Jurkat, Clone E6-1 (cell line): Measurements from ENCODE around the gene PSAPL1. TPM values are rescaled to one million over a fixed set of nuclear protein-coding genes. Genes with fewer than 3 reads are reported as not detected.

Experiments
- DNase-seq: peaks from one replicate; pipeline ENCODE4 v3.0.0-alpha.2; 2011; ENCODE audit warnings: low read depth, low spot score
- H3K4me3 ChIP-seq: 2 replicates; pipeline ENCODE4 v1.5.1; 2011; ENCODE audit warnings: mild to moderate bottlenecking, low read length, control low read depth, moderate library complexity
- polyA plus RNA-seq: library from polyadenylated mRNA; unstranded; fragments of >200 nt; gene quantifications from one replicate; pipeline ENCODE4 v1.2.1, GENCODE V29; 2012; ENCODE audit warnings: missing spikeins; ENCODE audit not compliant: insufficient read length, insufficient read depth

Gene PSAPL1, protein sequence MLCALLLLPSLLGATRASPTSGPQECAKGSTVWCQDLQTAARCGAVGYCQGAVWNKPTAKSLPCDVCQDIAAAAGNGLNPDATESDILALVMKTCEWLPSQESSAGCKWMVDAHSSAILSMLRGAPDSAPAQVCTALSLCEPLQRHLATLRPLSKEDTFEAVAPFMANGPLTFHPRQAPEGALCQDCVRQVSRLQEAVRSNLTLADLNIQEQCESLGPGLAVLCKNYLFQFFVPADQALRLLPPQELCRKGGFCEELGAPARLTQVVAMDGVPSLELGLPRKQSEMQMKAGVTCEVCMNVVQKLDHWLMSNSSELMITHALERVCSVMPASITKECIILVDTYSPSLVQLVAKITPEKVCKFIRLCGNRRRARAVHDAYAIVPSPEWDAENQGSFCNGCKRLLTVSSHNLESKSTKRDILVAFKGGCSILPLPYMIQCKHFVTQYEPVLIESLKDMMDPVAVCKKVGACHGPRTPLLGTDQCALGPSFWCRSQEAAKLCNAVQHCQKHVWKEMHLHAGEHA
- polyA plus RNA-seq: not detected

DNA sequence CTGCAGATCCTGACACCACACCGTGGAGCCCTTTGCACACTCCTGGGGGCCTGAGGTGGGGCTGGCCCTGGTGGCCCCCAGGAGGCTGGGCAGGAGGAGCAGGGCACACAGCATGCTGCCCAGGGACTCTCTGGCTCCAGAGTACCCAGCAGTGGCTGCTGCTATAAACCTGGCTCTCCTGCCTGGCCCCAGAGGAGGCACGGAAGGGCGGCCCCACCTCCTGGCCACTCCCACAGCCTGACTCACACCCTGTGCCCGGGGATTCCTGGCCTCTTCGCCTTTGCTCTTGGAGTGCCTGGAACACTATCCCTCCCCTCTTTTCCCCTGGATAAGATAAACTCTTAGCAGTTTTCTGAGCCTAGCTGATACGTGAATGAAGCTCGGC, at the start of gene PSAPL1:
Gene PSAPL1, minus strand, starts transcription at position 165 of the 385 bp plus-strand sequence. Its CDS starts 51 bp downstream, at position 114.
- DNase-seq: no peak
- no peak within 1 kb of the TSS for H3K4me3 ChIP-seq

DNA sequence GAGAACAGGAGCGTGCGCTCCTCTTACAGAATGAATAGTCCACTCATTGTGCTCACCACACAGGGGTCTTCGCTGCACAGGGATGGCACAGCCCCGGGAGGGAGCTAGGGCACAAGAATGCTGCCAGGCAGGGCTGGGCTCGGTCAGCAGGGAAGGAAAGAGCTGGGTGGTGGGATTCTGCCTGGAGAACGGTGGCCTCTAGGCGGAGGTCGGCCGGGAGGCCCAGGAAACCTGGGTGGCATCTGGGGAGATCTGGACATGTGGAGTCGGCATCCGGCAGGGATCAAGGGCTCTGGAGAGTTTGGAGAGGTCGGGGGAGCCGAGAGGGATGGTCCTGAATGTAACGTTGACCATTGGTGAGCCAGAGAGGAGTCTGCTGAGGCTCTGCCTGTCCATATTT, 46.5 kb upstream of the PSAPL1 start:
- no peak for DNase-seq
- no peak overlapping the region for H3K4me3 ChIP-seq

DNA sequence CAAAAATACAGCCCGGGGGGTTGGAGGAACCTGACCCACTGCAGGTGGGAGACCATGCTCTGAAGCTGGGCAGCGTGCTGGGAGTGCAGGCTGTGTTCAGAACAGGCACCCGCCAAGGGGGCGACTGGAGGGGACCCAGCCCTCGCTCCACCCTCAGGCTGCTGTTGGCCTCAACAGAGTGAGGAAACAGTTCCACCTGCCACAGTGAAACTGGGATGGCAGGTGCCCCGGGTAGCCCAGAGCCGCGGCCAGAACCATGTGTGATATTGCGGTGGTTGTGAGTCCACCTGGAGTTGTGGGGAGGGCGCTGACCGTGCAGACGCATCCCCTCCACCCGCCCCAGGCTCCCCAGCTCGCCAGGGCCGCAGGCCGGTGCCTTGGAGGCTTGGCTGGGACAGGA, 45.7 kb upstream of the PSAPL1 start:
- no peak for DNase-seq
- no peak overlapping the region for H3K4me3 ChIP-seq

DNA sequence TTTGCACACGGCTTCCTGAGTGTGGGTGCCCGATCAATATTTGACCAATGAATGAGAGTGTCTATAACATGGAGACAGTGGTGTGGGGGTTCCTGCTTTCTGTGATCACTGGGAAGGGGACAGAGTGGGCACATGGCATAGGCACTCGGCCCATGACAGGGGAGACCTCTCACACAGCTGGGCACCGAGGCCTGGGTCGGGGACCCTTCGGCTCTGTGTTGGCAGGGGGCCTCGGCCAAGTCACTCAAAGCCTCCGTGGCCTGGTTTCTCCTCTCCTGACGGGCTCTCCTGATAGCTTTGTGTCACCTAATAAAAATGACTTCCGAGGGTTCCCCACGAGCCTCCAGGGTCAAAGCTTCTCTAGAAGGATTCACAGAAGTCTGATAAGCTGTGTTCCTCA, 43.9 kb upstream of the PSAPL1 start:
- no peak for DNase-seq
- no peak overlapping the region for H3K4me3 ChIP-seq

DNA sequence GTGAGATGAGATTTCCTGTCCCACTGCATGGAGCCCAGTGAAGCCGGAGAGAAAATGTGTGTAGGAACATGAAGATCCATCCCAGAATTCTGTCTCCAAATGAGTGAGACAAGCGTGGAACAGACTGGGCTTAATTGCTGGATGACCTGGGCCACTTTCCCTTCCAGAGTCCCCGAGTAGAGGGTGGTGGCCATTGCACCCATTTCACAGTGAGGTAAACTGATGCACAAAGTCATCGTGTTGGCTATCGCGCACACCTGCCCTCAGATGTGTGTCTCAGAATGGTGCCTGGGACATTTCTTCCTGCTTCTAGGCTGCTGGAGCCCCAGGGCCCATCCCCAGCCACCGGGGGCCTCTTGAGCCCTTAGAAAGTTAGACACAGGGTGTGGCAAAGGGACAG, 43.0 kb upstream of the PSAPL1 start:
- H3K4me3 ChIP-seq: no peak overlapping the region
- no peak for DNase-seq

DNA sequence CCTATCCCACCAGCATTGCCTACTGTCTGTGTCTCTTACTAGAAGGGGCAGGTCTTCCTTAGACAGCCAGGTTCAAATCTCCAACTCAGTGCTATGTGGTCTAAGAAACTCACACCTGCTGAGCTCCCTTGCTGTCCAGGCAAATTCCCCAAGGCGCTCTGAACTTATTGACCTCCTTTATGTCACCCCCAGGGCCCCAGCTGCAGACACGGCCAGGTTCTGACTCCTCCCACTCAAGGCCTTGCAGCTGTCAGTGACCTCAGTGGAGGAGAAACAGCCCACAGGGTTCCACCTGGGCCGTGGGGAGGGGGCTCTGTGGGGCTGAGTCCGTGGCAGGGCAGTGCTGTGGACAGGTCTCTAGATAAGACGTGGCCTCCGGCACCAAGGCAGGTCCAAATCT, 42.1 kb upstream of the PSAPL1 start:
- H3K4me3 ChIP-seq: no peak overlapping the region
- DNase-seq: no peak

DNA sequence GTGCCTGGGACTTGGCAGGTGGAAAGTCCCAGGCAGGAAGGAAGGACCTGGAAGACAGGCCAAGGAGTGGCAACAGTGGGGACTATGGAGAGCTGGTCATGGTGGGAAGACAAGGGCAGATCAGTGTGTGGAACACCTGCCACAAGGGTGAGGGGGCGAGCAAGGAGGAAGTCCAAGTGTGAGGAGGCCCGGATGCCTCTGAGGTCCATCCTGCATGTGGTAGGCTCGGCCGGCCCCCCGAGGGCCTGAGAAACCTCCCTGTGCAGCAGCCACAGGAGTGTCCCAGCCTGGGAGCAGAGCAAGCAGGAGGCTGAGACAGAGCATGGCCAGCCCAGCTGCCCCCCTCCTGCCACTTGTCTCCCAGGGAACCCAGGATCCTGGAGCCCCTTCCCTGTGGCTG, 40.5 kb upstream of the PSAPL1 start:
- H3K4me3 ChIP-seq: no peak overlapping the region
- no peak for DNase-seq

DNA sequence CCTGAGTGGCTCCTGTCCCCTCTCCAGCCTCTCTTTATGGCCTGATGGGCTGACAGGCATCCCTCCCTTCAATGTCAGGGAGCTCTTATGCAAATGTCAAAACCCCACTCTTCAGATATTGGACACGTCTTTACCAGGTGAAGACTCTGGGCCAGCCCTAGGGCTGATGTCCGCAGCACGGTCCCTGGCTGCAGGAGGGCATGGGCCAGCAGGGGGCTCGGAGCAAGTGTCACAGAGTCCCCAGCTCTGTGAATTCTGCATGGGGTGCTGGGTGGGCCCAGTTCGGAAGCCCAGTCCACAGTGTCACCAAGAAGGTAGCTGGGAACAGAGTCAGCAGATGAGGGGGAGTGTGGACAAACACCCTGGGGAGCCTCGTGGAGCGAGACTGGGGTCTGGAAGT, 39.6 kb upstream of the PSAPL1 start:
- no peak for DNase-seq
- H3K4me3 ChIP-seq: no peak overlapping the region

DNA sequence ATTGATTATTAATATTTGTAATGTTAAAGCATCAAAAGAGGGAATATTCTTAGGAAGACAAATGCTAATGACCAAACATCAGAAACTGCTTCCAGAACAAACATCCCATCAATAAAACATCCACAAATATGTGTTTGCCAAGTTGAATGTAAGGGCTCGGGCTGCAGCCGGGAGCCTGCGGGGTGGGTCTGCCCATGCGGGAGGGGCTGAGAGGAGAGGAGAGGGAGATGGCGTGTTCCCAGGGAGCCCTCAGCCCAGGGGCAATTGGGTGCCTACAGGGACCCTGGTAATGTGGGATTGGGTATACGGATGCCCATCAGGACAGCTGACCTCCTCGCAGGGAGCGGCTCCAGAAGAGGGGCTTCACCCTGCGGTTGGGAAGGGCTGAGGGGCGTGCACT, 38.4 kb upstream of the PSAPL1 start:
- DNase-seq: no peak
- H3K4me3 ChIP-seq: no peak overlapping the region

DNA sequence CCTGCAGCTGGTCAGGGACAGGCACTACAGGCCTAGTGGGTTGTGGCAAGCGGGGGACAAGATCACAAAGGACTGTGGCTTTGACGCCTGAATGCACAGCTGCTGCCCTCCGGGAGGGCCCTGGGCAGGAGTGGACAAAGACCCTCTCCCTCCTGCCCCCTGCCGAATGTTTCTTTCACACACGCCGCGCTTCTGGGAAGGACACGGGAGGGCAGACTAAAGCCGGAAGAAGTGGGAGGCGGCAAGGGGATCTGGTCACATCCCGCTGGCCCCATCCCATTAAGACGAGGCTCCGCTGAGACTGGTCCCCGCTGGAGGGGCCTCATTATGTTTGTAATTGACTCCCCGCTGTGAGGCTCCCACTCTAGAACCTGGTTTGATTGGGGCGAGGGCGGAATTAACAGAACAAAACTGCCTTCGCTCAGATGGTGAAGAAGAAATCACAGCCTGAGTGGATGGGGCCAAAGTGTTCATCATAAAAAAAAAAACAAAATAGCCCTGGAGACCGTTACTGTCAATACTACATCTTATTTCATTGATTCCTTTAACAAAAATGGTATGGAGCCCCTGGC, 37.8 kb upstream of the PSAPL1 start:
- H3K4me3 ChIP-seq: no peak overlapping the region
- DNase-seq: no peak

DNA sequence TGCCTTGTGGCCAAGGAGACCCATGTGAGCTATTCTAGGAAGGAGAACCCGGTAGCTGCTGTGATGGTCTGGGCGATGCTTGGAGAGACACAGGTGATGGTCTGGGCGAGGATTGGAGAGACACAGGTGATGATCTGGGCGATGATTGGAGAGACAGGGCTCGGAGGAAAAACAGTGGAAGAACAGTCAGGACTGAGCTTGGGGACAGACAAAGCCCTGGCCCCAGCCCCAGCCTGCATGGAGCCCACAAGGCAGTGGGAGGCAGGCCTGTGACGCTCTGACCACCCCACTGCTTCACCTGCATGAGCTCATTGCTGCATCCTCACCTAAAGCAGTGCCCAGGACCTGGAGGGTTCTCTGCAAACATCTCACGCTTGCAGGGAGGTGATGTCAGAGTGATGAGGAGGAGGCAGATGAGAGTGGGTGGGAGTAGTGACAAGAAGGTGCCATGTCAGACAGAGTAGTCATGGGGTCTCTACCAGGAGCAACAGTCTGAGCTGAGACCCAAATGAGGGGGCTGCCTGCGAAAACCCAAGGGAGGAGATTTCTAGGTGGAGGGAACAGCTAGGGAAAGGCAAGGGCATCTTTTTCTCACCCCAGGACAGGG, 35.9 kb upstream of the PSAPL1 start:
- no peak overlapping the region for H3K4me3 ChIP-seq
- DNase-seq: no peak

DNA sequence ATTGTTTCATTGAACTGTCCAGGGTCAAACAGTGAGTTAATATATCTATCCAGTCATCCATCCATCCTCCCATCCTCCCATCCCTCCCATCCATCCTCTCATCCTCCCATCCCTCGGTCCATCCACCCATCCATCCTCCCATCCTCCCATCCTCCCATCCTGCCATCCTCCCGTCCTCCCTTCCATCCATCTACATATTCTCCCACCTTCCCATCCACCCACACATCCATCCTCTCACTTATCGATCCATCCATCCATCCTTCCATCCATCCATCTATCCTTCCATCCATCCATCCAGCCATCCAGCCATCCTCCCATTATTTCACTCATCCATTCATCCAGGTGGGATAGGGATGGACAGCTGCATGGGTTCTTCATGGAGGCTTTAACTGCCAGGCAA, 35.4 kb upstream of the PSAPL1 start:
- no peak for DNase-seq

DNA sequence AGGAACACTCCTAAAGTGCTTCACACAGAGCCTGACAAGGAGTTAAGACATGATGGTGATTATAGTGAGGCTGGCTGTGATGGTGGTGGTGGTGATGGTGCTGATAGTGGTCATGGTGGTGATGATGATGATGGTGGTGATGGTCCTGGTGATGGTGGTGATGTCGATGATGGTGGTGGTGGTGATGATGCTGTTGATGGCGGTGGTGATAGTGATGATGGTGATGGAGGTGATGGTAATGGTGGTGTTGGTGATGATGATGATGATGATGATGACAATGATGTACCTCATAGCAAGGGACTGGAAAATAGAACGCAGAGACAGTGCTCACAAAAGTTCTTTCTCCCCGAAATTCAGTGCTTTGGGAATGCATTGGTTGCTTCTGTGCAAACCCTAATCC, 34.3 kb upstream of the PSAPL1 start:
- no peak overlapping the region for H3K4me3 ChIP-seq
- DNase-seq: no peak

More for the DNA sequence above, 35.4 kb upstream of the PSAPL1 start:
- H3K4me3 ChIP-seq: no peak overlapping the region

DNA sequence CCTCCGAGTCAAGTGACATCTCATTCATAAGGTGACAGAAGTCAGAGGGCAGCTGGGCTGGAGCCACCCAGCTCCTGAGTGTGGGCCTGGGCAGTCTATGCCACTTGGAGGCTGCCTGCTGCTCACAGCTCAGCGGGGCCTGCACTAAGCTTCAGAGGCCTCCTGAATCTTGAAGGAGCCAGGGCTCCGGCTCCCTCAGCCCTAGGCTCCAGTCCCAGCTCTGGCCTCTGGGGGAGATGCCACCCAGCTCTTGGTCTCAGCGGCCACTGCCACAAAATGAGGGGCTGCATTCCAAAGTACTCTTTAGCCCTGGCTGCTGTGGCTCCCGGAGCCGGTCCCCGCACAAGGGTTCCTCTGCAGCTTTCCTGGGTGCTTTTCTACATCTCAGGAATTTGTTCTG, 32.7 kb upstream of the PSAPL1 start:
- H3K4me3 ChIP-seq: no peak overlapping the region
- DNase-seq: no peak

DNA sequence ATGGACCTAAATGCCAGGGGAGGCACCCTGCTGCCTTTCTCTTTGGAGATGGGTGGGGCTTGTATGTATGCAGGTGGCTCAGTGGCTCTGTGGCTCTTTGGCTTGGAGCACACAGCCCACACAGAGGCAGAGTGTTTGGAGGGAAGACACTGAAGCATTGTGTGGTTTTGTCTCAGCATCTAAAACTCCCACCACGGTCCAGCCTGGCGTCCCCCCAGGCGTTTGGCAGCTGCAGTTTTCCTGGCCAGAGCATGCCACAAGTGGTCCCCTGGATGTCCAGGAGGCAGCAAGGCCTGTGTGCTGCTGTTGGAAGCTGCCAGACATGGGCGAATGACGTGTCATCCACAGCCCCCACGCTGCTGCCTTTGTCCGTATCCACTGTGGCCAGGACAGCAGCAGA, 32.2 kb upstream of the PSAPL1 start:
- no peak for DNase-seq

DNA sequence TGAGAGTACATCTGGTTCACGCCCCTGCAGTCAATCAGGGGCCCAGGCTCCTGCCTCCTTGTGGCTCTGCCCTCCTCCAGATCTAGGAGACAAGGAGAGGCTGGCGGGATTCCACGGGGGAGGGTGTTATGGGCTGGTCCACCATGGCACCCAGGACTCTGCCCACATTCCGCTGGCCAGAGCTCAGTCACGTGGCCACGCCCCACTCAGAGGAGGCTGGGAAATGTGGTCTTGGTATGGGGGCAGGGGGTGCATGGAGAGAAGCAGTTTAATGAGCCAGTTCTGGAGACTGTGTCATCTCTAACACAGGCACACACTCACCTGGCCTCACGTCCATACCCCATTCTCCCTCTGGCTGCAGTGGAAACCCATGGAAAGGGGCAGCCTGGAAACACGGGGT, 31.5 kb upstream of the PSAPL1 start:
- no peak overlapping the region for H3K4me3 ChIP-seq
- no peak for DNase-seq

More for the DNA sequence above, 32.2 kb upstream of the PSAPL1 start:
- no peak overlapping the region for H3K4me3 ChIP-seq

DNA sequence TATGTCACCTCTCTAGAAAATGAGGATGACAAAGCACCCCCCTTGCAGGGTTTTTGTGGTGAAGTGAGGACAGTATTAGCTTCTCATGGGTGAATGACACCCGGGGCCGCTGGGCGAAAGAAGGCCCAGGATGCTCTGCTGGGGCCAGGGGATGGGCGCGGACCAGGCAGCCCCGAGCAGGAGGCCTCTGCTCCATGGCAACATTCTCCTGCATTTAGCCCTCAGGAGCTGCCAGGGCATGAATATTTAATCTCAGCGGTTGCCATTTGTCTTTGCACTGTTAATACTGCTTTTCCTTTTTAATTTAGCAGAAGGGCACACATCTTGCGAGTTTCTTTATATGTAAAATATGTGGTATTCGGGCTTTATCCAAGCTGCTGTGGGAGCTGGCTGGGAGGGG, 30.3 kb upstream of the PSAPL1 start:
- H3K4me3 ChIP-seq: no peak overlapping the region
- no peak for DNase-seq

DNA sequence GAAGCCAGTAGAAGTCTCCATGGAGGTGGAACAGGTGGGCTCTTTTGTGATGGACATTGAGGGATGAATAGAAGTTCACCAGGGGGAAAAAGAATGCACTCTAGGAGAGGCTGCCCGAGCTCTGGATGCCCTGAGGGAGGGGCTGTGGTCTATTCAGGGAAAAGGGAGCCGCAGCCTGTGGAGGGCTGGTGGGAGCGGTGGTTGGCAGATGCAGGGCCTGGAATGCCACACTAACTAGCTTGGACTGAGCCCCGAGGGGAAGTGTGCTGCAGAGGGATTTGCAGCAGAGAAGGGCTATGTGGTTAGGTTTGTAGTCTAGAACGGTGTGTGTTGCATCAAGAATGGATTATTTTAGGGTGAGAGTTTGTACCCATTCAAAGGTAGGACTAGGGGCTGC, 29.5 kb upstream of the PSAPL1 start:
- H3K4me3 ChIP-seq: no peak overlapping the region
- no peak for DNase-seq

DNA sequence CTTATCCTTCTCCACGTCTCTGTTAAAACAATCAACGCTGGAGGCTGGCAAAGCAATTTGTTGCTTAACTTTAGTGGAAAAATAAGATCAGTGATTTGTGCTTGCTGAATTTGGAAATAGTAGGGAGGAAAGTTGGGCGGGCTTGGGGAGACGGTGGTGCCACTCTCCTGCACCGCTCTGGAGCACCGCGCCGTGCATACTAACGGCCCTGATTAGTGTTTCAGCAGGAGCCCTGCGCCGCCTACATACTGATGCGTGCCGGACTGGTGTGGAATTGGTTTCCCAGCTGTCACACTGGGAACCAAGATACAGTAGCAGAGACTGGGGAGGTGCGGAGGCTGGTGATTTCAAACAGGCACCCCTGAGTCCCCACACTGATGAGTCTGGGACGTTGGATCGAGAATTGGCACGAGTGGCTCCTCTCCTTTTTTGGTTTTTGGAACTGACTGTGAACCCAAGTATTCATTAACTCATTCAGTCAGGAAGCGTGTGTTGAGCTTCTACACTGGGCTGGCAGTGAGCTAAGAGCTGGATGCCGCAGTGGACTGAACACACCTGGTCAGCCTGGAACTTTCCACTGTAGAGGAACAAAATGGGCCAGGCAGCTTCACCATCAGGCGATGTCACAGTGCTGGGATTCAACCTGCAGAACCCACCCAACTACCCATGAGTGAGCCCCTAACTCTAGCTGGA, 29.0 kb upstream of the PSAPL1 start:
- H3K4me3 ChIP-seq: no peak overlapping the region
- DNase-seq: no peak

DNA sequence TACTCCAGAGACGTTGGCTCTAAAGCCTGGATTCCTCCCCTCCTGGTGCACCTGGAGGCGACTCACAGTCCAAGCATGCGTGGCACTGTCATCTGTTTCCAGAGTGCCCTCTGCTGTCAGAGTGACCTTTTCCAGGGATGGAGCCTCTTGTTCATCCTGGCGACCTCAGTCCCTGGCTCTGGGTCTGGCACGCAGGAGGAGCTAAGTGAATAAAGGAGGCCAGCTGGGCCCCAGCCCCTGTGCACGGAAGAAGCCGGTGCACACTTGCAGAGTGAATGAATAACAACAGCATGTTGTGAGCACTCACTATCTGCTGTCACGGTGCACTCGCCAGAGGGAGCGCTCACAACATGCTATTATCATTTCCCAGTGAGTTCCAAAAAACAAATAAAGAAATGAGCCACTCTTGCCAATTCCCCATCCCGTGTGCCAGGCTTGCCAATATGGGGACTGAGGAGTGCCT, 27.8 kb upstream of the PSAPL1 start:
- H3K4me3 ChIP-seq: no peak overlapping the region
- DNase-seq: no peak
